Stimulated activated CD4-positive, alpha-beta T cell treated with anti-CD3 and anti-CD28 coated beads, Interleukin-15, amount 100 ng/mL, for 1 hour (primary cell): ENCODE results near the gene THOP1.

ENCODE experiments used
- DNase-seq, 2 donors: peaks; one replicate each; pipeline ENCODE4 v3.0.0-alpha.2; 2020; ENCODE audit warnings: low read depth in 1 of 2, low spot score in 1 of 2

The THOP1 gene

DNA sequence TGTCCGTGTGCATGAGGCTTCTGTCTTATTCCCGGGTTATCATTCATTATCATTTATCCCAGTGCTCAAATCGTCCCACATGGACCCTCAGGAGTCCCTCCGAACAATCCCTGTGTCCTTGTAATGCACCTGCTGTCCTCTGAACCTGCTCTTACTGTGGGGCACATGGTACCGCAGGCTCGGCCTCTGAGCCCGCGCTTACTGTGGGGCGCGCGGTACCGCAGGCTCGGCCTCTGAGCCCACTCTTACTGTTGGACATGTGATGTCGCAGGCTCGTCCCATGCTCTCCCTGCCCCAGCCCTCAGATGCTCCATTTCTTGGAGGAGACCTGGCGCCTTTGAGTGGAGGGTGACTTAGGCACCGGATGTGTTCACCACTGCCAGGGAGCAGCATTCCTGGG lies 17.5 kb downstream of the THOP1 start:
- DNase-seq: no peak

DNA sequence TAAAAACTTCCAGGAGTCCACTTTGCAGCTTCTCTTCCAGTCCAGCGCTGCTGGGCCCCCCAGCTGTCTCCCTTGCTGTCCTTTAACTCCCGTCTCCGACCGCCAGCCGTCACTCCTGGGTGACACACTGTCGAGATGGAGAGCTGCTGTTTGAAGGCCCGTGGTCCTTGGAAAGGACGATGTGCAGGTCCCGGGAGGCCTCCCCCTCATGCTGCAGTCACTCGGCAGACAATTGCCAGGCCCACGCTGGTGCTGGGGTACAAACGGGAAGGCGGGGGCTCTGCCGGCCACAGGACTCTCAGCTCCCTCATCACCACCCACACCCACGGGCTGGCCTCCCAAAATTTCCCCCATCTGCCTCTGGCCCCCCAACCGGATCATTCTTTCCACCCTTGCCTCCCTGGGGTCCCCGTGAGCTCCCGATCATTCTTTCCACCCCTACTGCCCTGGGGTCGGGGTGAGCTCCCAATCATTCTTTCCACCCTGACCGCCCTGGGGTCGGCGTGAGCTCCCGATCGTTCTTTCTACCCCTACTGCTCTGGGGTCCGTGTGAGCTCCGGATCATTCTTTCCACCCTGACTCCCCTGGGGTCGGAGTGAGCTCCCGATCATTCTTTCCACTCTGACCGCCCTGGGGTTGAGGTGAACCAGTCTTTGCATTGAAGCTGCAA lies 18.3 kb downstream of the THOP1 start:
- no peak for DNase-seq

DNA sequence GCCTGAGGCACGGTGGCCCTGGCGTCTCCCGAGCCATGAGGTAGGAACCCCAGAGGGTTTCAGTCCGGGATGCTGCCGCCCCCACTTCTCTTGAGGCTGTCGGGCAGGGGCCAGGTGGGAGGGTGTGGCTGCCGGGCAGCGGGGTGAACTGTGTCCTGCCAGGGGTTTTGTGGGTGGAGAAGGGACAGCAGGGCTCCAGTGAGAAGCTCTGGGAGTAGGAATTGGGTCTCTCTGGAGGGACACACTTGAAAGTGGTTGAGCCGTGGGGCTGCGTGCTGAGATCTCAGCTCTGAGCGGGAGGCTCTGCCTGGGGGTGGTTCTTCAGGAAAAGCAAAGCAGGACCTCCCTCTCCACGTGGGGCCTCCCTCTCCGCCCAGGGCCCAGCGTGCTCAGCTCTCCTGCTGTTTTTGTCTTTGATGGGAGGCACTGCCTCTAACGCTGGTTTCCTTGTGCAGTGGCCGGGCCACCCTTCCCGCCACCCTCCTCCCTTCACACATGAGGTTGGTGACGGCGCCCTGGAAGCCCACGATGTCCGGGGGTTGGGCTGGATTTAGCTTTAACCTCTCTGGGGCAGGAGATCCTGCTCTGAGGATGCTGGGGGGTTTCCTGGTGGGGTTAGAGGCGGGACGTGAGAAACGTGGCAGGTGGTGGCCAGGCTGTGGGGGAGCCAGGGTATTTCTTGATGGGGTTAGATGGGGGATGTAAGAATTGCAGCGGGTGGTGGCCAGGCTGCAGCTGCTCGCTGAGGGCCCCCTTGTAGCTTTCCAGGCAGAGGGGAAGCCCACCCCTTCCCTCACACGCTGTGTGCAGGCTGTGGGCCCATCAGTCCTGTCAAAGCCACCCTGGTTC lies 19.1 kb downstream of the THOP1 start:
- DNase-seq: no peak

DNA sequence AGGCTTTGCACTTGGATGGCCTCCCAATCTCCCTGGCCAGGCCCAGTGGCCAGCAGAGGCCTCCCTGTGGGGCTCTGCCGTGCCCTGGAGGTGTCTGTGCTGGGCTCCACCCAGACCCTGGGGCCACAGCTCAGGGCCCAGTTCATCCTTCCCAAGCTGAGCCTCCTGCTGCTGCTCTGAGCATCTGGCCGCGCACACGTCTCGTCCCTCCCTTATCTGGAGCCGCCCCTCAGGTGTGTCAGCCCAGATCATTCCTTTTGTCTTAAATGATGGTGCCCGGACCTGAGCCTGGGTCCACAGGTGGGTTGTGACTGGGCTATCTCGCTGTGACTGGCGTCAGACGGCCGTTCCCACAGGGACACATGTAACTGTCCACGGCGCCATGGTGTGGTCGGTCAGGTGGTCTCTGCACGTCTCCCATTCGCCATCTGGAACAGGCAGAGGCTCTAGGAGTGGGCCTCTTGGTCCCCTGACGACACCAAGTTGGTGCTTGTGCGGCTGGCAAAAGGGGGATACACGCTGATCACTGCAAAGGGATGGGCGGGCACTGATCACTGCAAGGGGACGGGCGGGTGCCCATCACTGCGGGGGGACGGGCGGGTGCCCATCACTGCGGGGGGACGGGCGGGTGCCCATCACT lies 20.1 kb downstream of the THOP1 start:
- DNase-seq: no peak

DNA sequence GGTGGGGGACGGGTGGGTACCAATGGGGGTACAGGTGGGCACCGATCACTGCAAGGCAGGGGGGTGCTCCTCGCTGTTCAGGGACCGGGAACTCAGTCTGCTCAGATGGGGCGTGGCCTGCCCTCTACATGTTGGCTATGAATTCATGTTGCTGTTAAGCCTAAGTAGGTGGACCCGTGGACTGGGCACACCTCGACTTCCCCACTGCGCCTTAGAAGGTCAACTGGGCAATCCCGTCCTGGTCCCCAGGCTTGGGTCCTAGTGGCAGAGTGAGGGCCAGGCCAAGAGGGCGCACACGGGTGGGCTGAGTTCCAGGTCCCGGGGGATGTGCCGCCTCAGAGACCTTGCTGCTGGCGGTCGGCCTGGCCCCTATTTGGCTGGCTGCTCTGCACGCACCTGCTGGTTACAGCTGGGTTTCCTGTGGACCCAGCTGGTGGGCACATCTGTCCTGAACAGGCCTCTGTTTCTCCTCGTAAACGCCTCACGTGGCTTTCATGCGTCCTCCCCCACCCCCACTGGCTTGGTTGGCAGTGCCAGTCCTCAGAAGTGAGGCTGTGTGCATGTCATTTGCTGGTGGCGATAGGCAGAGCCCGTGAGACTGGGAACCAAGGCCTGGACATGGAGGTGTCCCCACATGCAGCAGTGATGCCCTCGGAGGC lies 20.8 kb downstream of the THOP1 start:
- DNase-seq: no peak

DNA sequence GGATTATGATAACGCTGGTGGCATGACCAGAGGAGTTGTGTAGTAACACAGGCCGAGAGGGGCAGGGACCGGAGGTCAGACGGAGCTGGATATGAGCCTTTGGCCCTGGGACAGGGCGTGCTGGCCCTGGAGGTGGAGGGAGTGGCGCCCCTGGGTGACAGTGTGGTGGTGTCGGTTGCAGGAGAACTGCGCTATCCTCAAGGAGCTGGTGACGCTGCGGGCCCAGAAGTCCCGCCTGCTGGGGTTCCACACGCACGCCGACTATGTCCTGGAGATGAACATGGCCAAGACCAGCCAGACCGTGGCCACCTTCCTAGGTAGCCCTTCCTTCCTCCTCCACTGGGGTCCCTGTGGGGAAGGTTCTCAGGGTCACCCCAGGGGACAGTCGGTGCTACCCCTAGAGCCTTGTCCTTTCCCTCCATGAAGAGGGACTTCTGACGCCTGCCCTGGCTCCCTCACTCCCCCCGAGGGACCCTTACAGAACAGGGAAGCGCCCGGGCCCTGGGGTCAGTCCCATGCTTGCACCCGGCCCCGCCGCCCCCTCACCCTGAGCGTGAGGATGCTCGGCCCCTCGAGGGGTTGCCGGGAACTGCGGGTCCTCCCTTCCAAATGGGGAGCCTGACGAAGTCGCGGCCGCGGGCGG lies 21.6 kb downstream of the THOP1 start:
- DNase-seq: no peak

DNA sequence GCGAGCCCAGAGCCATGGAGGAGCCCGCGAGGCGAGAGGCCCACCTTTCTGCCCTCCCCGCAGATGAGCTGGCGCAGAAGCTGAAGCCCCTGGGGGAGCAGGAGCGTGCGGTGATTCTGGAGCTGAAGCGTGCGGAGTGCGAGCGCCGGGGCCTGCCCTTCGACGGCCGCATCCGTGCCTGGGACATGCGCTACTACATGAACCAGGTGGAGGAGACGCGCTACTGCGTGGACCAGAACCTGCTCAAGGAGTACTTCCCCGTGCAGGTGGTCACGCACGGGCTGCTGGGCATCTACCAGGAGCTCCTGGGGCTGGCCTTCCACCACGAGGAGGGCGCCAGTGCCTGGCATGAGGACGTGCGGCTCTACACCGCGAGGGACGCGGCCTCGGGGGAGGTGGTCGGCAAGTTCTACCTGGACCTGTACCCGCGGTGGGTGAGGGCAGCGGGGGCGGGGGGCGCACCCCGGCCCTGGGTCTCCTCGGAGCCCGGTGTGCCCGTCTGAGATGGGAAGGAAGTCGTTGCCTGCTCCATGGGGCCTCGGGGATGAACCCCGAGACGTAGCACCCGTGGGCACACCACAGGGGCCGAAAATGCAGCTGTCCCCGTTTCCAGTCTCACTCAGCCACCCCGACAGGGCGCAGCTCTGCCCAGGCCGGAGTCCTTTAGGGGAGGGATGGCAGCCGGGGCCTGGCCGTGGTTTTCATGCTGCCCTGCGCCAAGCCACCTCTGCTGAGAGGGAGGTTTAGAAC lies 22.3 kb downstream of the THOP1 start:
- no peak for DNase-seq

DNA sequence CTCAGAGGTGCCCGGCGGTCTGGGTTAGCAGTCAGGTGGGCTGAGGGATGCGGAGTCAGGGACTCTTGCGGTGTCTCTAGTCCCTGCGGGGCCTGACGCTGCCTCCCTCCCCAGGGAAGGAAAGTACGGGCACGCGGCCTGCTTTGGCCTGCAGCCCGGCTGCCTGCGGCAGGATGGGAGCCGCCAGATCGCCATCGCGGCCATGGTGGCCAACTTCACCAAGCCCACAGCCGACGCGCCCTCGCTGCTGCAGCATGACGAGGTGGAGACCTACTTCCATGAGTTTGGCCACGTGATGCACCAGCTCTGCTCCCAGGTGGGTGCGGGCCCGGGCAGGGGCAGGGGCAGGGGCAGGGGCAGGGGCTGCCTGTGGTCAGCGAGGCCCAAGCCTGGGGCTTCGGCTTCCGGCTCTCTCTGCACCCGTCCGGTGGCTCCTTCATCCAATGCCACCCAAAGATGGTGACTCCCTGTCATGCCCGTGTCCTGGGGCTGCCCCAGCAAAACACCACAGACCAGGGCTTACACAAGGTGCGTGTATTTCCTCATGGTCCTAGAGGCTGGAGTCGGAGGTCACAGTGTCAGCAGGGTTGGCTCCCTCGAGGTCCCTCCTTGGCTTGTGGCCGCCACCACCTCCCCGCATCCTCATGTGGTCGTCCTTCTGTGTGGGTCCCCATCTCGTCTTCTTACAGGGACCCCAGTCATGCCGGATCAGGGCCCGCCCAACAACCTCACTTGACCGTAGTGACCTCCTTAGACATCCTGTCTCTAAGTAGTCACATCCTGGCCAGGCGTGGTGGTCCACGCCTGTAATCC lies 23.0 kb downstream of the THOP1 start:
- no peak for DNase-seq

DNA sequence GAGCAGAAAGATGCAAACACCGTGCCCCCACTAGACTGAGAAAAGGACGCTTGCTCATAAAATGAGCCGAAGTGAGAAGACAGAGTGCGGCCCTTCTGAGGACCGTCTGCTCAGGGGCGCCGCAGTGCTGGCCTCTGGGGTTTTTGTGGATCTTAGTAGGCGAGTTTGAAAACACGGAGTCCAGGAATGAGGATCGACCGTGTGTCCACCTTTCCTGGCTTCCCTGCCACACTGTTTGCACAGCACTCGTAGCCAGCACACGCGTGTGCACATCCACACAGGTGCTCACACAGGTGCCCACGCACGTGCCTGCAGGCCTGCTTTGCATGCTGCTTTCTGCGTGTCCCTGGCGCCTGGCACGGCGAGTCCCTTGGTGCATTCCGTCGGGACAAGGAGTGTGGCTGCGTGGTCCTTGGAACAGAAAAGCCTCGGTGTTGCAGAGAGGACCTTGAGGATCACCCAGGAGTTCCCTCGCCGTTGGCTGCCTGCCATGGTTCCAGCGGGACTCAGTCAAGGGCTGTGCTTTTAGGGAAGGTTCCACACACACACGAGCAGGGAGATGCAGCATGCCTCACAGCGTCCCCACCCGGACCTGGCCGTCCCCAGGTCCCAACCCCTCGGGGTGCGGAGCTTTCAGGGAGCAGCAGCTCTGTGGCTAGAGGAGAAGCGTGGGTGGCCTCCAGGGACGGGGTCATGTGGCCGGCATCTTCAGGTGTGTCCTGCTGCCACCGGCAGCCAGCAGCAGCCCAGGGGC lies 24.3 kb downstream of the THOP1 start:
- DNase-seq: no peak

DNA sequence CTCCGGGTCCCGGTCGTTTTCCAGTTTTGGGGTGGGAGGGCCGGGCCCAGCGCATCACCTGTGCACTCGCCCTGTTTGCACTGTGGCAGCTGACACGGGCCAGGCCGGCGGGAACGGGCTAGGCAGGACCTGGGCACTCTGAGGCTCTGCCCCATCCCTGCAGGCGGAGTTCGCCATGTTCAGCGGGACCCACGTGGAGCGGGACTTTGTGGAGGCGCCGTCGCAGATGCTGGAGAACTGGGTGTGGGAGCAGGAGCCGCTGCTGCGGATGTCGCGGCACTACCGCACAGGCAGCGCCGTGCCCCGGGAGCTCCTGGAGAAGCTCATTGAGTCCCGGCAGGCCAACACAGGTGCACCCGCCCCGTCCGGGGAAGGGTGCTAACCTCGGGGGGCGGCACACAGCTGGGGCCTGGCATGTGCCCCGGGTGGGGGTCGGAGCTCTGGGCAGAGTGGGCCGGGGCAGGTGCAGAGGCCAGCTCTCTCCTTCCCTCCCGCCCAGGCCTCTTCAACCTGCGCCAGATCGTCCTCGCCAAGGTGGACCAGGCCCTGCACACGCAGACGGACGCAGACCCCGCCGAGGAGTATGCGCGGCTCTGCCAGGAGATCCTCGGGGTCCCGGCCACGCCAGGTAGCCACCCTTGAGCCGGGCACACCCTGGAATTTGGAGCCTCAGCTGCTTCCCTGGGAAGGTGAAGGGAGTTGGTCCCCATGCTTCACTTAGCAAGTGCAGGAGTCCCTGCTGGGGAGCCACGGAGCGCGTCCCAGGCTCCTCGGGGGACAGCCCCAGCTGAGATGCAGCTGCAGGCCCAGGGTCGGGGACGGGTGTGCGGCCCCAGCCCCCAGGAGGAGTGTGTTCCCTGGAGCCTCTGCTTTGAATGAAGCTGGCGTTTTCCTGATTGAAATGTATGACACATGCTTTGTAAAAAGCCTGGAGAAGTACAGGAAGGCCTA lies 25.1 kb downstream of the THOP1 start:
- DNase-seq: no peak

DNA sequence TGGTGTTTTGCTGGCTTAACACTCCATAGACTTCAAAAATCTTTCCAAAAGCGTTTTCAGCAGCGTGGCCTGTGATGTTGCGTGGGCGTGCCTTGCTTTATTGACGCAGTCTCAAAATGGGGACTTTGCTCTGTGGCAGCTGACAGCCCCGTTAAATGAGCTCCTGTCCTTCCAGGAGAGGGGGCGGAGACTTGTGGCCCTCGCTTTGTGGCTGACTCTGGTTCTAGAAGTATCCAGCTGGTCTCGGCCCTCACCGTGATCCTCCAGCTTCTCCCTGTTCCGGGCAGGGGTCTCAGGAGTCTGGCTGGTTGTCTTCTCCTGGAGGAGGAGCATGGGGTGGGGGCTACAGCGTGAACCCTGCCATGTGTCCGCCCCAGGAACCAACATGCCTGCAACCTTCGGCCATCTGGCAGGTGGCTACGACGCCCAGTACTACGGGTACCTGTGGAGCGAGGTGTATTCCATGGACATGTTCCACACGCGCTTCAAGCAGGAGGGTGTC lies 26.0 kb downstream of the THOP1 start:
- DNase-seq: no peak

DNA sequence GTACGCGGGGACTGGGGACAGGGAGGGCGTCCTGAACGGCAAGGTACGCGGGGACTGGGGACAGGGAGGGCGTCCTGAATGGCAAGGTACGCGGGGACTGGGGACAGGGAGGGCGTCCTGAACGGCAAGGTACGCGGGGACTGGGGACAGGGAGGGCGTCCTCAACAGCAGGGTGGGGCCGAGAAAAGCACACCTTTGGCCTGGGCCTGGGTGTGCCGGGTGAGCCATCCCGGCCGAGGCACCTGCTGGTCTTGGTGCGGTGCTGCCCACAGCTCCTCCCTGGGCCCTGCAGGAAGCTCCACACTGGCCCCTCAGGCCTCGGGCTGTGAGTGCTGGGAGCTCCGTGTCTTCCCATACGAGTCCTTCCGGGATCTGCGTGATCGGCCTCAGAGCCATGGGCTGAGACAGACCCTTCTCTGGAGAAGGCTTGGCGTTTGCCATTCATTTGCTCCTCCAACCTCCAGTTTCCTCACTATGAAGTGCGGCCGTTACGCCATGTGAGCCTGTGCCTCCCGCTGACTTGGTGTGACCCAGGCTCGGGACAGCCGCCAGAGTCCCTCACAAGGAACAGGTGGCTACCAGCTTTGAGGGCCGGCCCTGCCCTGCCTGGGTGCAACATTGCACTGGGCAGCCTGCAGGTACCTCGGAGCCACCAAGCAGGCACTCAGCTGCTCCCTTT lies 26.6 kb downstream of the THOP1 start:
- DNase-seq: no peak

DNA sequence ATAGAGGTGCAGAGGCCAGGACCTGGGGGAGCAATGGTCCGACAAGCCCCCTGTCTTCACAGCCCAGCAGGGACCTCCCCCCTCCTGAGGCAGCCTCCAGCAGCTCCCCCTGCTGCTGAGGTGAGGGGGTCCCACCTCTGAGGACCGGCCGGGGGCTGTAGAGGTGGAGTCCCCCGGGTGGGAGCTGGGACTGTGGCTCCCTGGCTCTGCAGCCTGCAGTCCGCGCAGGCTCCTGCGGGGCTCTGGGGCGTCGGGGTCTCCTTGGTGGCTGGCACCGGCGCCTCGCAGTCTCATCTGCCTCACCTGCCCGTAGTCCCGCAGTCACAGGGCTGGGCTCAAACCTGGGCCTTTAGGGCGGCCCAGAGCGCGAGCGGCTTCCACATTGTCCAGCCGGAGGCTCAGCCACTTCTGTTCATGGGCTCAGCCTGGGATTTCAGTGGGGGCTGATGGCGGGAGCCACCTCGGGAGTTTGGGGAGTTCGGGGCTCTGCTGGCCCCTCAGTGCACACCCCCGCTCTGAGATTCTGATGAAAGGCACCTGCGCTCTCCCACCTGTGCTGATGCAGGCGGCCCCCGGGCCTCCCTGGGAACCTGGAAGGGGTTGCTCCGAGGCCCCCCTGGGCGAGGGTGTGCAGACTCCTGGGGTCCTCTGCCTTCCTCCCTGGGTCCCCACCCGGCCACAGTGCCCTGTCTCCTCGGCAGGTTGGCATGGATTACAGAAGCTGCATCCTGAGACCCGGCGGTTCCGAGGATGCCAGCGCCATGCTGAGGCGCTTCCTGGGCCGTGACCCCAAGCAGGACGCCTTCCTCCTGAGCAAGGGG lies 27.3 kb downstream of the THOP1 start:
- DNase-seq: no peak

DNA sequence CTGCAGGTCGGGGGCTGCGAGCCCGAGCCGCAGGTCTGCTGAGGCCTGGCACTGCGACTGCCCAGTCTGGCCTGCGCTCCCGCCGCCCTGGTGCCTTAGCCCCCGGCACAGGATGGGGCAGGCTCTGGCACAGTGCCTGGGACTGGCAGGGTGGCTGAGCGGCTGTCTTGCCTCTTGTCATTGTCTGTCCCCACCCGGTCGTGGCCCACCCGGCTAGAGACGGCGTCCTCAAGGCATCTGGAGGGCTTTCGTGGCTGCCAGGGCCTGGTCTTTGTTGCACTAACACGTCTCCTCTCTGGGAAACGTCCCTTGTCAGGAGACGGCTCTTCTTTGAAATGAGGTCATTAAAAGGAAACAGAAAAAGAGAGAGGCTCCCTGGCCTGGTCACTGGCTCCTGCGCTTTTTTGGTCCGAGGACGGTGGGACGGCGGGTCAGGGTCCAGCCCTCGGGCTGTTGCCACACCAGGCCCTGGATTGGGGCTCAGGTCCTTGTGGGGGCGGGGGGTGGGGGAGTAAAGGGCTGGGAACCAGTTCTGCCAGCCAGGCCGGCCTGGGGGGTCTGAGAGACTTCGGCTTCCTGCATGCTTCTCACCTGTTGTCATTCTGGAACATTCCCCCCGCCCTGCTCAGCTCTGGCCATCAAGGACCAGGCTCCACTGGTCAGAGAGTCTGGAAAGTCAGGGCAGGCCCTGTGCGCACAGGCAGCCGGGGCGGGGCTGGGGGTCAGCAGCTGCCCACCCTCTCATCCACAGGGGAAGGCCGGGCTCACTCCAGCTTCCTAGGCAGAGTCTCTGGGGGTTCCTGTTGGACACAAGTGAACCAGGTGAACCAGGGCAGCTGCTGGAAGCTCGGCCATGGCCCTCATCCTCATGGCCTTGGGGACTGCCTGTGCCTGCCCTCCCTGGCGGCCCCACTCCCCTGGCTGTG lies 28.2 kb downstream of the THOP1 start:
- DNase-seq: no peak

DNA sequence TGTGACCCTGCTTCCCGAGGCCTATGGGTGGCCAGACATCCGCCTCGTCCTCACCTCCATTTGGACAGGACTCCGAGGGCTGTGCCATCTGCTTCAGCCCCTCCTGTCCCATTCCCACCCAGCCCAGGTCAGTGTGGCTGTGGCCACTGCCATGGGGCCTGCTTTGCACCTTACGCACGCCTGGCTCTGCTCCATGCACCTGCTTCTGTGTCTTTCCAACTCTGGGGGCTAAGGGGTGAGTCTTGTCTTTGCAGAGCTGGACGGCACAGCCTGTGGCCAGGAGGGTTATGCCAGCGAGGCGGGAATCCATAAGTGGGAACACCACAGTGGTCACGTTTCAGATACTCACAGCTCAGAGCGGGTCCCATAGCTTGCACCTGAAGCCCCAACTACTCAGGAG lies 29.1 kb downstream of the THOP1 start:
- DNase-seq: no peak
